SK-N-SH treated with all-trans-retinoic acid at 6 μM for 48 hours (cell line): Measurements from ENCODE around the gene DEFB113.

Experiments
- ARNTL ChIP-seq: fragments of 450-650 bp; formaldehyde crosslinking; IDR thresholded peaks from 2 replicates; pipeline ENCODE4 v1.5.0; 2020; ENCODE audit warnings: low read depth, mild to moderate bottlenecking, moderate library complexity, borderline replicate concordance
- ISL1 ChIP-seq: fragments of 250-450 bp; sonication (Bioruptor Pico); IDR thresholded peaks from 2 replicates; pipeline ENCODE4 v2.1.2; 2022; ENCODE audit warnings: mild to moderate bottlenecking, moderate library complexity
- PATZ1 ChIP-seq: fragments of 250-450 bp; sonication (Bioruptor Pico); IDR thresholded peaks from 2 replicates; pipeline ENCODE4 v1.8.0; 2020; ENCODE audit warnings: mild to moderate bottlenecking, moderate library complexity, borderline replicate concordance
- PPARA ChIP-seq: fragments of 250-450 bp; sonication (Bioruptor Pico); IDR thresholded peaks from 2 replicates; pipeline ENCODE4 v1.5.0; 2020; ENCODE audit warnings: mild to moderate bottlenecking, borderline replicate concordance
- TCF4 ChIP-seq: fragments of 250-450 bp; sonication (Bioruptor Pico); IDR thresholded peaks from 2 replicates; pipeline ENCODE4 v1.8.0; 2021; ENCODE audit warnings: mild to moderate bottlenecking, moderate library complexity, borderline replicate concordance
- ZFP3 ChIP-seq: fragments of 250-450 bp; sonication (Bioruptor Pico); IDR thresholded peaks from 2 replicates; pipeline ENCODE4 v1.5.0; 2020; ENCODE audit warnings: mild to moderate bottlenecking, moderate library complexity
- ZFP30 ChIP-seq: fragments of 450-650 bp; formaldehyde crosslinking; IDR thresholded peaks from 2 replicates; pipeline ENCODE4 v1.5.0; 2022; ENCODE audit warnings: mild to moderate bottlenecking, moderate library complexity
- ZNF565 ChIP-seq: fragments of 450-650 bp; formaldehyde crosslinking; conservative IDR thresholded peaks from 2 replicates; pipeline ENCODE4 v1.5.0; 2020; ENCODE audit warnings: low read depth, mild to moderate bottlenecking, moderate library complexity
- ZNF70 ChIP-seq: fragments of 450-650 bp; formaldehyde crosslinking; IDR thresholded peaks from 2 replicates; pipeline ENCODE4 v1.5.0; 2020; ENCODE audit warnings: mild to moderate bottlenecking, moderate library complexity

- TF ChIP-seq PATZ1 (CRISPR knock-in tag) (no peak), ZNF565 (CRISPR knock-in tag) (no peak), ZFP30 (CRISPR knock-in tag) (no peak), ZFP3 (no peak), ZNF70 (CRISPR knock-in tag) (no peak), PPARA (CRISPR knock-in tag) (no peak), ISL1 (no peak), ARNTL (CRISPR knock-in tag) (no peak), TCF4 (CRISPR knock-in tag) (no peak)
Measured at GRCh38 chr6:49964064-49964463, 5.4 kb downstream of the DEFB113 start, which contains the start of gene DEFB114.
